GM19035 (cell line): ENCODE measurements around the gene ZNRF2.
"Not testable (repeated sequence)": the region's sequence is repeated elsewhere in the genome, so short reads cannot be mapped to it uniquely, and the experiment has no call there.

ENCODE experiments used
- ATAC-seq: cut with Tn5 transposase; IDR thresholded peaks from one replicate; pipeline ENCODE4 v1.9.1; 2021; ENCODE audit not compliant: unreplicated experiment

The ZNRF2 gene

GRCh38 chr7:30353532-30353931 lies 69.1 kb downstream of the ZNRF2 start:
- ATAC-seq, result no peak

- no peak for ATAC-seq
Observed at GRCh38 chr7:30353932-30354607, 69.7 kb downstream of the ZNRF2 start.

GRCh38 chr7:30354791-30355190 lies 70.4 kb downstream of the ZNRF2 start:
- no peak for ATAC-seq

GRCh38 chr7:30359957-30360356 lies 75.6 kb downstream of the ZNRF2 start:
- no peak for ATAC-seq

- no peak for ATAC-seq
Observed at GRCh38 chr7:30363778-30364563, 79.6 kb downstream of the ZNRF2 start.

- no peak for ATAC-seq
Observed at GRCh38 chr7:30364773-30365172, 80.4 kb downstream of the ZNRF2 start.

- ATAC-seq, result no peak
Observed at GRCh38 chr7:30365621-30366020, 81.2 kb downstream of the ZNRF2 start.

- no peak for ATAC-seq
Observed at GRCh38 chr7:30366606-30367005, 82.2 kb downstream of the ZNRF2 start.

- ATAC-seq, result no peak
Observed at GRCh38 chr7:30367561-30367960, 83.2 kb downstream of the ZNRF2 start.

- ATAC-seq, result no peak
Observed at GRCh38 chr7:30369879-30370278, 85.5 kb downstream of the ZNRF2 start.

GRCh38 chr7:30371321-30371720 lies 86.9 kb downstream of the ZNRF2 start:
- ATAC-seq, result no peak

- no peak for ATAC-seq
Observed at GRCh38 chr7:30378275-30378674, 93.9 kb downstream of the ZNRF2 start.

- ATAC-seq, result no peak
Observed at GRCh38 chr7:30379131-30379530, 94.7 kb downstream of the ZNRF2 start.

GRCh38 chr7:30379741-30380140 lies 95.3 kb downstream of the ZNRF2 start:
- ATAC-seq, result no peak

- no peak for ATAC-seq
Observed at GRCh38 chr7:30380294-30380693, 95.9 kb downstream of the ZNRF2 start.

GRCh38 chr7:30380824-30381223 lies 96.4 kb downstream of the ZNRF2 start:
- not testable (repeated sequence) for ATAC-seq

- no peak for ATAC-seq
Observed at GRCh38 chr7:30382607-30383006, 98.2 kb downstream of the ZNRF2 start.

GRCh38 chr7:30389791-30390190 lies 105.4 kb downstream of the ZNRF2 start:
- ATAC-seq, result no peak

- ATAC-seq, result no peak
Observed at GRCh38 chr7:30390736-30391636, 106.6 kb downstream of the ZNRF2 start.

GRCh38 chr7:30391806-30392205 lies 107.4 kb downstream of the ZNRF2 start:
- no peak for ATAC-seq

- no peak for ATAC-seq
Observed at GRCh38 chr7:30395676-30396075, 111.3 kb downstream of the ZNRF2 start.

GRCh38 chr7:30396389-30396788 lies 112.0 kb downstream of the ZNRF2 start:
- ATAC-seq, result no peak
